ENCODE data around the gene FAM193A. TPM values are rescaled to one million over a fixed set of nuclear protein-coding genes. Genes with fewer than 3 reads are reported as not detected.

FAM193A gene
- polyA plus RNA-seq, 1 of the 3 experiments (the other 2 are of a cell fraction), result 9.2 TPM

DNA sequence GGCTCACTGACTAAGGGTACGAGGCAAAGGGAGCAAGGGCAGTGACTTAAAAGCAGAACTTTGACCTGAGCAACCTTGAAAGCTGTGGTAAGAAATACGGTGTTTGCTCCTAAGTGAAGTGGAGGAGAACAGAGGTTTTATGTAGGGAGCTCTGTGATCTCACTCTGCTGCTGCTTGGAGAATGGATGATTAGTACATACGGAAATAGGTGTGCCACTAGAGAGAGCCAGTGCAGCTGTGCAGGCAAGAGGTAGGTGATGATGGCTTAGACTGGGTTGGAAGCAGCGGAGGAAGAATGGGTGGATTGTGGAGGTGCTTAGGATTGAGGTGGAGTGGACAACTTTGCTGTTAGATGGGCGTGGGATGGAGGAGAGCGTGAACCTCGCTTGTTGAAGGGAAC is 85.0 kb downstream of the FAM193A start:
- Histone ChIP-seq H4K20me1 (ENCODE audit: insufficient read depth) (peaks cover 78% of the 10 kb centered on the region), H3K9me2 (no peaks in the 10 kb centered on the region), H3K4me2 (no peak overlapping the region), H3K4me1 (ENCODE audit: control insufficient read depth in 1 of 2, insufficient read depth in 2 of 2, low read depth in 1 of 2, low read length in 1 of 2) (no peaks in the 10 kb centered on the region), H2AFZ (ENCODE audit: low read depth) (no peak overlapping the region), H3F3A (replicated peaks; ENCODE audit: insufficient read depth) (peaks cover 2% of the 10 kb centered on the region), H3K4me3 (ENCODE audit: low read depth in 2 of 2, low read length in 1 of 2) (no peak overlapping the region), H3K79me2 (ENCODE audit: insufficient read depth) (peaks cover 87% of the 10 kb centered on the region), H3K9me3 (no peaks in the 10 kb centered on the region), H3K27ac (ENCODE audit: low read depth in 2 of 2, low read length in 1 of 2) (no peak overlapping the region), H3K9ac (no peak overlapping the region), H3K36me3 (replicated peaks in 1 of 2; ENCODE audit: control insufficient read depth in 1 of 2, insufficient read depth in 2 of 2, low read length in 1 of 2) (peaks cover 0 to 3% of the 10 kb centered on the region in 2 experiments), H3K27me3 (ENCODE audit: insufficient read depth) (no peaks in the 10 kb centered on the region)
- TF ChIP-seq RCOR1 (IDR thresholded peaks at IDR 0.05; ENCODE audit: low read length) (no peak), EZH2phosphoT487 (IDR thresholded peaks at IDR 0.05; ENCODE audit: borderline replicate concordance, low read depth) (no peak), RAD21 (IDR thresholded peaks at IDR 0.05; ENCODE audit: low read length) (no peak)
- no peak for DNase-seq
- ChIA-PET POLR2A (no interaction called here), CTCF (interaction anchor here (0.9 kb wide), 2 partner anchors 25 to 177 kb away, joined by 3 read pairs; no protein-coding TSS in a partner anchor)
- 97% methylated on average over 7 of the region's 7 CpGs for WGBS (ENCODE audit: low lambda C conversion rate)

DNA sequence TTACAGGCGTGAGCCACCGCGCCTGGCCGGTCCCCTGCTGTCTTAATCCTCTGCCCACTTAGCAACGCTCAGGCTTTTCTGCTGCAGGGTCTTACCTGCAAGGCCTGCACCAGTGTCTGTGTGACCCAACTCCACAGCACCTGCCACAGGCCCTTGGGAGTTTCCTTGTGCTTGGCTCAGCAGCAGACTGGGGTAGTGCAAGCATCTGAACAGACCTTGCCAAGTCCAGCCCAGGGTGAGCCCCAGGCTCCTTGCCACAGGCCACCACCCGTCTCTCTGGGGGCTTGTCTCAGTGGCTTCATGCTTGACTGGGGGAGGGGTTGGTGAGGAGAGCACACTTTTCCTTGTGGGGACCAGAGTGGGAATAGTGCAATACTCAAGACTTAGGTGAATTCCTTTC is 87.0 kb downstream of the FAM193A start:
- Histone ChIP-seq H2AFZ (ENCODE audit: low read depth) (no peak overlapping the region), H4K20me1 (ENCODE audit: insufficient read depth) (peaks cover 68% of the 10 kb centered on the region), H3K36me3 (replicated peaks in 1 of 2; ENCODE audit: control insufficient read depth in 1 of 2, insufficient read depth in 2 of 2, low read length in 1 of 2) (peaks cover 6 to 7% of the 10 kb centered on the region in 2 experiments), H3K9ac (no peak overlapping the region), H3K9me2 (no peaks in the 10 kb centered on the region), H3K27me3 (ENCODE audit: insufficient read depth) (no peaks in the 10 kb centered on the region), H3K4me3 (ENCODE audit: low read depth in 2 of 2, low read length in 1 of 2) (no peak overlapping the region), H3K4me2 (no peak overlapping the region), H3K4me1 (ENCODE audit: control insufficient read depth in 1 of 2, insufficient read depth in 2 of 2, low read depth in 1 of 2, low read length in 1 of 2) (no peaks in the 10 kb centered on the region), H3K27ac (ENCODE audit: low read depth in 2 of 2, low read length in 1 of 2) (no peak overlapping the region), H3K9me3 (no peaks in the 10 kb centered on the region), H3F3A (replicated peaks; ENCODE audit: insufficient read depth) (no peaks in the 10 kb centered on the region), H3K79me2 (ENCODE audit: insufficient read depth) (peaks cover 77% of the 10 kb centered on the region)
- ChIA-PET CTCF (no interaction called here), POLR2A (no interaction called here)
- 97% methylated on average over 6 of the region's 6 CpGs for WGBS (ENCODE audit: low lambda C conversion rate)
- TF ChIP-seq, protein P1, sequence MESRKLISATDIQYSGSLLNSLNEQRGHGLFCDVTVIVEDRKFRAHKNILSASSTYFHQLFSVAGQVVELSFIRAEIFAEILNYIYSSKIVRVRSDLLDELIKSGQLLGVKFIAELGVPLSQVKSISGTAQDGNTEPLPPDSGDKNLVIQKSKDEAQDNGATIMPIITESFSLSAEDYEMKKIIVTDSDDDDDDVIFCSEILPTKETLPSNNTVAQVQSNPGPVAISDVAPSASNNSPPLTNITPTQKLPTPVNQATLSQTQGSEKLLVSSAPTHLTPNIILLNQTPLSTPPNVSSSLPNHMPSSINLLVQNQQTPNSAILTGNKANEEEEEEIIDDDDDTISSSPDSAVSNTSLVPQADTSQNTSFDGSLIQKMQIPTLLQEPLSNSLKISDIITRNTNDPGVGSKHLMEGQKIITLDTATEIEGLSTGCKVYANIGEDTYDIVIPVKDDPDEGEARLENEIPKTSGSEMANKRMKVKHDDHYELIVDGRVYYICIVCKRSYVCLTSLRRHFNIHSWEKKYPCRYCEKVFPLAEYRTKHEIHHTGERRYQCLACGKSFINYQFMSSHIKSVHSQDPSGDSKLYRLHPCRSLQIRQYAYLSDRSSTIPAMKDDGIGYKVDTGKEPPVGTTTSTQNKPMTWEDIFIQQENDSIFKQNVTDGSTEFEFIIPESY (IDR thresholded peaks at IDR 0.05; ENCODE audit: borderline replicate concordance, low read depth), result no peak
- TF ChIP-seq CHD2 (IDR thresholded peaks at IDR 0.05; ENCODE audit: low read length, partially characterized antibody) (no peak), RCOR1 (IDR thresholded peaks at IDR 0.05; ENCODE audit: low read length) (no peak), RFX5 (IDR thresholded peaks at IDR 0.05; ENCODE audit: low read length) (no peak), TEAD4 (IDR thresholded peaks at IDR 0.05; ENCODE audit: borderline replicate concordance, insufficient read depth) (no peak), EZH2phosphoT487 (IDR thresholded peaks at IDR 0.05; ENCODE audit: borderline replicate concordance, low read depth) (no peak), MXI1 (IDR thresholded peaks at IDR 0.05; ENCODE audit: low read depth, low read length) (no peak), TAF1 (IDR thresholded peaks at IDR 0.05; ENCODE audit: borderline replicate concordance, low read depth, low read length) (no peak)
- TF ChIP-seq, protein P2, sequence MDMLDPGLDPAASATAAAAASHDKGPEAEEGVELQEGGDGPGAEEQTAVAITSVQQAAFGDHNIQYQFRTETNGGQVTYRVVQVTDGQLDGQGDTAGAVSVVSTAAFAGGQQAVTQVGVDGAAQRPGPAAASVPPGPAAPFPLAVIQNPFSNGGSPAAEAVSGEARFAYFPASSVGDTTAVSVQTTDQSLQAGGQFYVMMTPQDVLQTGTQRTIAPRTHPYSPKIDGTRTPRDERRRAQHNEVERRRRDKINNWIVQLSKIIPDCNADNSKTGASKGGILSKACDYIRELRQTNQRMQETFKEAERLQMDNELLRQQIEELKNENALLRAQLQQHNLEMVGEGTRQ (IDR thresholded peaks at IDR 0.05; ENCODE audit: borderline replicate concordance, low read depth, low read length), result no peak
- no peak for DNase-seq

Data from SK-N-SH (cell line).